Endothelial cell of umbilical vein (primary cell): Measurements from ENCODE around the gene HDAC1. TPM values are rescaled to one million over a fixed set of nuclear protein-coding genes. Genes with fewer than 3 reads are reported as not detected.
A peak's percentile ranks its signal among the peaks of the same experiment; 100 is the strongest.

ENCODE experiments used
- BruUV-seq: library from RNA; stranded (reverse); fragments of 400-500 nt; replicated peaks from 2 replicates; lab custom pipeline; 2021; lab: Mats Ljungman, UMichigan
- CTCF ChIA-PET: fragments of 300-600, 350-600 bp; sonication (Branson Sonifier 250); formaldehyde crosslinking; loops from one replicate; lab custom pipeline; 2021; ENCODE audit warnings: antibody characterized with exemption, inconsistent platforms; lab: Charles Lee
- POLR2A ChIA-PET: fragments of 300-600, 350-600 bp; sonication (Branson Sonifier 250); formaldehyde crosslinking; loops from one replicate; lab custom pipeline; 2021; ENCODE audit warnings: antibody characterized with exemption, inconsistent platforms; lab: Charles Lee
- DNase-seq: peaks from one replicate; pipeline ENCODE4 v3.0.0-alpha.2; 2011; ENCODE audit warnings: low read depth, low spot score
- FAIRE-seq: peaks from 2 replicates; lab custom pipeline; 2011; peaks lifted over from hg19 to GRCh38; lab: Jason Lieb, UNC
- H2AFZ ChIP-seq: 2 replicates; pipeline ENCODE4 v1.6.0; 2012; ENCODE audit warnings: low read depth, low read length, control low read depth, inconsistent platforms
- H3K27ac ChIP-seq: 2 replicates; pipeline ENCODE4 v1.5.1; 2011; ENCODE audit warnings: low read depth, mild to moderate bottlenecking, control low read depth, low read length, moderate library complexity; ENCODE audit not compliant: insufficient read depth
- H3K27me3 ChIP-seq, 2 experiments: 2 replicates each; pipeline versions ENCODE4 v1.6.0 to v1.6.1; 2011; ENCODE audit warnings: low read length in 2 of 2, mixed read lengths in 1 of 2; ENCODE audit not compliant: control insufficient read depth in 2 of 2, insufficient read depth in 2 of 2
- H3K36me3 ChIP-seq, 2 experiments: 2 replicates in 1 of 2; 3 replicates in 1 of 2; pipeline ENCODE4 v1.5.1; 2011; ENCODE audit warnings: low read length in 2 of 2, mild to moderate bottlenecking in 1 of 2, moderate library complexity in 1 of 2; ENCODE audit not compliant: control insufficient read depth in 2 of 2, insufficient read depth in 2 of 2; ENCODE audit errors: extremely low read depth in 1 of 2
- H3K4me1 ChIP-seq: 3 replicates; pipeline ENCODE4 v1.5.1; 2011; ENCODE audit warnings: mild to moderate bottlenecking, low read length; ENCODE audit not compliant: control insufficient read depth, insufficient read depth; ENCODE audit errors: extremely low read depth
- H3K4me2 ChIP-seq: 2 replicates; pipeline ENCODE4 v1.6.1; 2011; ENCODE audit warnings: low read length, control low read depth, mixed read lengths; ENCODE audit not compliant: insufficient read depth
- H3K4me3 ChIP-seq, 3 experiments: fragments of 200-600 bp in 1 of 3; sonication (generic), shearing (Covaris generic) in 1 of 3; replicated peaks in 1 of 3; 2 replicates each; pipeline ENCODE4 v1.5.1; 2011 to 2016; ENCODE audit warnings: control low read depth in 3 of 3, low read length in 3 of 3, mild to moderate bottlenecking in 2 of 3, inconsistent platforms in 1 of 3, low read depth in 1 of 3, moderate library complexity in 1 of 3; ENCODE audit not compliant: insufficient read depth in 1 of 3
- H3K79me2 ChIP-seq: 2 replicates; pipeline ENCODE4 v1.6.0; 2012; ENCODE audit warnings: low read length, inconsistent platforms; ENCODE audit not compliant: control insufficient read depth, insufficient read depth
- H3K9ac ChIP-seq: replicated peaks from 2 replicates; pipeline ENCODE3; 2011; ENCODE audit warnings: low read length, control low read depth; ENCODE audit not compliant: insufficient read depth; ENCODE audit errors: extremely low read depth
- H3K9me1 ChIP-seq: replicated peaks from 3 replicates; pipeline ENCODE4 v1.6.0; 2011; ENCODE audit warnings: mild to moderate bottlenecking, low read length; ENCODE audit not compliant: control insufficient read depth, insufficient read depth; ENCODE audit errors: extremely low read depth
- H3K9me3 ChIP-seq: replicated peaks from 2 replicates; pipeline ENCODE4 v1.5.1; 2012; ENCODE audit warnings: low read length, inconsistent platforms; ENCODE audit not compliant: control insufficient read depth, insufficient read depth
- H4K20me1 ChIP-seq: replicated peaks from 2 replicates; pipeline ENCODE3; 2011; ENCODE audit warnings: mild to moderate bottlenecking, low read length; ENCODE audit not compliant: control insufficient read depth, insufficient read depth; ENCODE audit errors: extremely low read depth
- EZH2 ChIP-seq: IDR thresholded peaks from 2 replicates; pipeline ENCODE4 v1.6.1; 2012; ENCODE audit warnings: borderline replicate concordance, low read depth, mild to moderate bottlenecking, moderate library complexity, low read length, inconsistent platforms; ENCODE audit not compliant: severe bottlenecking
- FOS ChIP-seq: IDR thresholded peaks from 2 replicates; pipeline ENCODE4 v1.6.1; 2011; ENCODE audit warnings: mild to moderate bottlenecking, low read length, moderate library complexity, borderline replicate concordance; ENCODE audit not compliant: insufficient read depth
- GATA2 ChIP-seq: IDR thresholded peaks from 2 replicates; pipeline ENCODE4 v1.7.0; 2011; ENCODE audit warnings: low read depth, mild to moderate bottlenecking, moderate library complexity, mixed read lengths, low read length; ENCODE audit not compliant: insufficient read length, insufficient read depth
- JUN ChIP-seq: IDR thresholded peaks from 2 replicates; pipeline ENCODE4 v1.6.1; 2011; ENCODE audit warnings: borderline replicate concordance, low read depth; ENCODE audit not compliant: insufficient read length, insufficient read depth
- MYC ChIP-seq: IDR thresholded peaks from one replicate; pipeline ENCODE4 v1.6.1; 2011; ENCODE audit warnings: mild to moderate bottlenecking, low read depth, low read length
- POLR2A ChIP-seq: IDR thresholded peaks from 2 replicates; pipeline ENCODE4 v1.6.1; 2012; ENCODE audit warnings: low read depth, mild to moderate bottlenecking, control low read depth, low read length
- POLR2AphosphoS5 ChIP-seq: IDR thresholded peaks from 2 replicates; pipeline ENCODE4 v1.6.1; 2012; ENCODE audit warnings: low read depth, mild to moderate bottlenecking, control low read depth, low read length, moderate library complexity; ENCODE audit not compliant: insufficient read depth
- dilution Hi-C: fragments of 300-500 bp; cut with MboI; formaldehyde crosslinking; loops from one replicate; pipeline ENCODE4 v1.15.0; 2019; ENCODE audit warnings: low sequenced_read_pairs; ENCODE audit not compliant: extremely low pct_ligation_motif_present
- intact Hi-C: fragments of 100-400 bp; cut with micrococcal nuclease; formaldehyde crosslinking; loops from one replicate; pipeline ENCODE4 v1.10.0; 2022
- polyA plus RNA-seq, 4 experiments: library from polyadenylated mRNA; depleted of rRNA in 3 of 4; stranded (reverse) in 3 of 4; unstranded in 1 of 4; fragments of >200 nt; gene quantifications; 2 replicates each; pipeline versions ENCODE4 v1.2.1 to v1.2.3, GENCODE V29; 2011 to 2012; ENCODE audit warnings: missing spikeins in 1 of 4
- total RNA-seq: library from RNA; stranded (reverse); gene quantifications from 2 replicates; pipeline ENCODE4 v1.2.3, GENCODE V29; 2021
- TF ChIP-seq, protein P1 (sequence below): IDR thresholded peaks from 2 replicates; pipeline ENCODE4 v1.6.1; 2011; ENCODE audit not compliant: insufficient read depth, insufficient read length
- TF ChIP-seq, protein P2 (sequence below), 2 donors: IDR thresholded peaks; 1 replicate in 1 of 2; 2 replicates in 1 of 2; pipeline ENCODE4 v1.5.1; 2011; ENCODE audit warnings: low read length in 2 of 2, mild to moderate bottlenecking in 2 of 2, moderate library complexity in 2 of 2, control low read depth in 1 of 2, inconsistent platforms in 1 of 2, low read depth in 1 of 2; ENCODE audit not compliant: insufficient read depth in 1 of 2; ENCODE audit errors: extremely low read depth in 1 of 2

The HDAC1 gene
- total and polyA plus RNA-seq, 2 donors (not counting 3 experiments of a cell fraction or from before 2014, with no cell fraction given): 138 to 141 TPM

GRCh38 chr1:32361674-32362473 lies 70.0 kb downstream of the HDAC1 start:
- DNase-seq (peak; percentile 41), FAIRE-seq (peak; percentile 71)
- no TSS peak for BruUV-seq
- dilution Hi-C loops (no loop called here), intact Hi-C loops (loop anchor here (1.0 to 5.0 kb wide), 2 partner anchors 27 to 145 kb away; no protein-coding TSS in a partner anchor)
- TF ChIP-seq GATA2 (no peak), JUN (no peak), POLR2A (peak; percentile 60), EZH2 (no peak), MYC (no peak), FOS (no peak), POLR2AphosphoS5 (peak; percentile 54)
- TF ChIP-seq, protein P1, sequence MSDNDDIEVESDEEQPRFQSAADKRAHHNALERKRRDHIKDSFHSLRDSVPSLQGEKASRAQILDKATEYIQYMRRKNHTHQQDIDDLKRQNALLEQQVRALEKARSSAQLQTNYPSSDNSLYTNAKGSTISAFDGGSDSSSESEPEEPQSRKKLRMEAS: no peak
- TF ChIP-seq, protein P2, sequence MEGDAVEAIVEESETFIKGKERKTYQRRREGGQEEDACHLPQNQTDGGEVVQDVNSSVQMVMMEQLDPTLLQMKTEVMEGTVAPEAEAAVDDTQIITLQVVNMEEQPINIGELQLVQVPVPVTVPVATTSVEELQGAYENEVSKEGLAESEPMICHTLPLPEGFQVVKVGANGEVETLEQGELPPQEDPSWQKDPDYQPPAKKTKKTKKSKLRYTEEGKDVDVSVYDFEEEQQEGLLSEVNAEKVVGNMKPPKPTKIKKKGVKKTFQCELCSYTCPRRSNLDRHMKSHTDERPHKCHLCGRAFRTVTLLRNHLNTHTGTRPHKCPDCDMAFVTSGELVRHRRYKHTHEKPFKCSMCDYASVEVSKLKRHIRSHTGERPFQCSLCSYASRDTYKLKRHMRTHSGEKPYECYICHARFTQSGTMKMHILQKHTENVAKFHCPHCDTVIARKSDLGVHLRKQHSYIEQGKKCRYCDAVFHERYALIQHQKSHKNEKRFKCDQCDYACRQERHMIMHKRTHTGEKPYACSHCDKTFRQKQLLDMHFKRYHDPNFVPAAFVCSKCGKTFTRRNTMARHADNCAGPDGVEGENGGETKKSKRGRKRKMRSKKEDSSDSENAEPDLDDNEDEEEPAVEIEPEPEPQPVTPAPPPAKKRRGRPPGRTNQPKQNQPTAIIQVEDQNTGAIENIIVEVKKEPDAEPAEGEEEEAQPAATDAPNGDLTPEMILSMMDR (IDR thresholded peaks at IDR 0.05; ENCODE audit: extremely low read depth in 1 of 2, insufficient read depth in 1 of 2, low read depth in 1 of 2, low read length in 2 of 2): peak; percentile 39 to 61
- H3K9me1 ChIP-seq: no peaks in the 10 kb centered on the region
- ChIA-PET CTCF (interaction anchor here (0.9 to 2.0 kb wide), 6 partner anchors 10 to 146 kb away, joined by 3 to 16 read pairs (median 4); partner anchors contain the start of gene MARCKSL1), POLR2A (no interaction called here)
- H3K4me1 ChIP-seq: peaks cover 7% of the 10 kb centered on the region
- H3K4me3 ChIP-seq: peak overlapping the region in 2 of 3 experiments; percentile 14 to 31
- H2AFZ ChIP-seq: peak overlapping the region; percentile 17
- H3K36me3 ChIP-seq: peaks cover 0 to 22% of the 10 kb centered on the region in 2 experiments
- H3K27me3 ChIP-seq: no peaks in the 10 kb centered on the region
- H3K27ac ChIP-seq: no peak overlapping the region
- no peaks in the 10 kb centered on the region for H4K20me1 ChIP-seq
- no peak overlapping the region for H3K9ac ChIP-seq
- no peaks in the 10 kb centered on the region for H3K9me3 ChIP-seq
- no peaks in the 10 kb centered on the region for H3K79me2 ChIP-seq
- H3K4me2 ChIP-seq: peak overlapping the region; percentile 49
